Astrocyte (in vitro differentiated cells and primary cell): ENCODE data around the gene IVL. TPM values are rescaled to one million over a fixed set of nuclear protein-coding genes. Genes with fewer than 3 reads are reported as not detected.

Experiments used
- DNase-seq: peaks from one replicate; pipeline ENCODE4 v3.0.0-alpha.2; 2010; ENCODE audit warnings: low read depth
- FAIRE-seq: peaks from 2 replicates; lab custom pipeline; 2011; peaks lifted over from hg19 to GRCh38; lab: Jason Lieb, UNC
- H2AFZ ChIP-seq: 2 replicates; pipeline ENCODE4 v1.6.0; 2012; ENCODE audit warnings: low read depth, low read length, inconsistent platforms
- H3K27ac ChIP-seq: 2 replicates; pipeline ENCODE4 v1.5.1; 2011; ENCODE audit warnings: low read depth, low read length, inconsistent platforms
- H3K27me3 ChIP-seq: 2 replicates; pipeline ENCODE4 v1.6.0; 2011; ENCODE audit warnings: low read length, inconsistent platforms; ENCODE audit not compliant: insufficient read depth
- H3K36me3 ChIP-seq: 2 replicates; pipeline ENCODE4 v1.5.1; 2011; ENCODE audit warnings: low read length, inconsistent platforms; ENCODE audit not compliant: insufficient read depth
- H3K4me1 ChIP-seq: 2 replicates; pipeline ENCODE4 v1.5.1; 2011; ENCODE audit warnings: low read length, inconsistent platforms; ENCODE audit not compliant: insufficient read depth
- H3K4me2 ChIP-seq: 2 replicates; pipeline ENCODE4 v1.6.0; 2012; ENCODE audit warnings: low read length, inconsistent platforms
- H3K4me3 ChIP-seq: 2 replicates; pipeline ENCODE4 v1.5.1; 2011; ENCODE audit warnings: low read depth, mild to moderate bottlenecking, low read length, inconsistent platforms; ENCODE audit not compliant: insufficient read depth
- H3K79me2 ChIP-seq: 2 replicates; pipeline ENCODE4 v1.6.0; 2012; ENCODE audit warnings: mild to moderate bottlenecking, low read length, inconsistent platforms; ENCODE audit not compliant: insufficient read depth
- H3K9ac ChIP-seq: 2 replicates; pipeline ENCODE4 v1.6.0; 2012; ENCODE audit warnings: mild to moderate bottlenecking, low read length, inconsistent platforms
- H3K9me3 ChIP-seq: 2 replicates; pipeline ENCODE4 v1.5.1; 2012; ENCODE audit warnings: low read depth, mild to moderate bottlenecking, low read length, inconsistent platforms; ENCODE audit not compliant: insufficient read depth
- H4K20me1 ChIP-seq: 2 replicates; pipeline ENCODE4 v1.6.0; 2012; ENCODE audit warnings: low read length, inconsistent platforms; ENCODE audit not compliant: insufficient read depth
- H3K27ac Mint-ChIP-seq: one replicate; pipeline ENCODE4 v1.8.0; 2021; ENCODE audit warnings: mild to moderate bottlenecking, mixed read lengths; ENCODE audit not compliant: unreplicated experiment
- H3K27me3 Mint-ChIP-seq: one replicate; pipeline ENCODE4 v1.8.0; 2021; ENCODE audit warnings: low read depth, mixed read lengths; ENCODE audit not compliant: unreplicated experiment
- H3K36me3 Mint-ChIP-seq: one replicate; pipeline ENCODE4 v1.8.0; 2021; ENCODE audit warnings: low read depth, mixed read lengths; ENCODE audit not compliant: unreplicated experiment
- H3K4me1 Mint-ChIP-seq: one replicate; pipeline ENCODE4 v1.8.0; 2021; ENCODE audit warnings: low read depth, mixed read lengths; ENCODE audit not compliant: unreplicated experiment
- H3K4me3 Mint-ChIP-seq: one replicate; pipeline ENCODE4 v1.8.0; 2021; ENCODE audit warnings: mild to moderate bottlenecking, moderate library complexity, mixed read lengths; ENCODE audit not compliant: unreplicated experiment
- H3K9me3 Mint-ChIP-seq: one replicate; pipeline ENCODE4 v1.8.0; 2021; ENCODE audit warnings: mild to moderate bottlenecking, mixed read lengths; ENCODE audit not compliant: unreplicated experiment
- EZH2 ChIP-seq: IDR thresholded peaks from 2 replicates; pipeline ENCODE4 v1.6.1; 2012; ENCODE audit warnings: mild to moderate bottlenecking, low read length, inconsistent platforms; ENCODE audit not compliant: insufficient read depth
- total RNA-seq: library from RNA; stranded (reverse); gene quantifications from 2 replicates; pipeline ENCODE4 v1.2.1, GENCODE V29; 2021
- TF ChIP-seq, protein P1 (sequence below): IDR thresholded peaks from 2 replicates; pipeline ENCODE4 v1.5.1; 2011; ENCODE audit warnings: low read depth, mild to moderate bottlenecking, inconsistent platforms, low read length, moderate library complexity; ENCODE audit not compliant: insufficient read depth

The IVL gene
- total RNA-seq, 1 donor from 2014 or later, result 0.16 TPM

DNA sequence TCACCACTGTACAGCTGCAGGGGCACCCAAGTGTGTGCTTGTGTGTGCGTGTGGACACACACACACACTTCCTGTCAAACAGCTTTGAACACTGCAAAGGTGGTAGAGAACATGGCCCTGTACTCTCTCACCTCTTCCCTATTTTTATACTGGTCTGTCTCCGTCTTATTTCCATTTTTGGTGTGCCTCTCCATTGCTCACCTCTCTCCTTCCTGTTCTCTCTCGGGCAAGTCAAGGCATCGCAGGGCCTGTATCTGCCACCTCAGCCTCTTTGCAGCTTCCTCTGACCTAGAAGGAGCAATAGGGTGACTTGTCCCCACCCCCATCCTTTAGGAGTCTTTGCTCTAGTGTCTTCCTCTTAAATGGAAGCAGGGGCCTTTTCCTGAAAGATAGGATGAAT, 28.0 kb upstream of the IVL start:
- Mint-ChIP-seq H3K4me3 (no peak overlapping the region), H3K4me1 (peaks cover 7% of the 10 kb centered on the region), H3K36me3 (no peaks in the 10 kb centered on the region), H3K9me3 (peaks cover 2% of the 10 kb centered on the region), H3K27me3 (peaks cover 2% of the 10 kb centered on the region), H3K27ac (peak overlapping the region; percentile 35)
- Histone ChIP-seq H3K4me2 (no peak overlapping the region), H3K79me2 (no peaks in the 10 kb centered on the region), H3K27me3 (no peaks in the 10 kb centered on the region), H3K36me3 (no peaks in the 10 kb centered on the region), H3K9ac (no peak overlapping the region), H3K4me1 (no peaks in the 10 kb centered on the region), H3K9me3 (no peaks in the 10 kb centered on the region), H2AFZ (no peak overlapping the region), H4K20me1 (no peaks in the 10 kb centered on the region), H3K4me3 (no peak overlapping the region), H3K27ac (no peak overlapping the region)
- FAIRE-seq, result no peak
- TF ChIP-seq, protein P1, sequence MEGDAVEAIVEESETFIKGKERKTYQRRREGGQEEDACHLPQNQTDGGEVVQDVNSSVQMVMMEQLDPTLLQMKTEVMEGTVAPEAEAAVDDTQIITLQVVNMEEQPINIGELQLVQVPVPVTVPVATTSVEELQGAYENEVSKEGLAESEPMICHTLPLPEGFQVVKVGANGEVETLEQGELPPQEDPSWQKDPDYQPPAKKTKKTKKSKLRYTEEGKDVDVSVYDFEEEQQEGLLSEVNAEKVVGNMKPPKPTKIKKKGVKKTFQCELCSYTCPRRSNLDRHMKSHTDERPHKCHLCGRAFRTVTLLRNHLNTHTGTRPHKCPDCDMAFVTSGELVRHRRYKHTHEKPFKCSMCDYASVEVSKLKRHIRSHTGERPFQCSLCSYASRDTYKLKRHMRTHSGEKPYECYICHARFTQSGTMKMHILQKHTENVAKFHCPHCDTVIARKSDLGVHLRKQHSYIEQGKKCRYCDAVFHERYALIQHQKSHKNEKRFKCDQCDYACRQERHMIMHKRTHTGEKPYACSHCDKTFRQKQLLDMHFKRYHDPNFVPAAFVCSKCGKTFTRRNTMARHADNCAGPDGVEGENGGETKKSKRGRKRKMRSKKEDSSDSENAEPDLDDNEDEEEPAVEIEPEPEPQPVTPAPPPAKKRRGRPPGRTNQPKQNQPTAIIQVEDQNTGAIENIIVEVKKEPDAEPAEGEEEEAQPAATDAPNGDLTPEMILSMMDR, result no peak
- TF ChIP-seq EZH2, result no peak
- DNase-seq, result no peak

DNA sequence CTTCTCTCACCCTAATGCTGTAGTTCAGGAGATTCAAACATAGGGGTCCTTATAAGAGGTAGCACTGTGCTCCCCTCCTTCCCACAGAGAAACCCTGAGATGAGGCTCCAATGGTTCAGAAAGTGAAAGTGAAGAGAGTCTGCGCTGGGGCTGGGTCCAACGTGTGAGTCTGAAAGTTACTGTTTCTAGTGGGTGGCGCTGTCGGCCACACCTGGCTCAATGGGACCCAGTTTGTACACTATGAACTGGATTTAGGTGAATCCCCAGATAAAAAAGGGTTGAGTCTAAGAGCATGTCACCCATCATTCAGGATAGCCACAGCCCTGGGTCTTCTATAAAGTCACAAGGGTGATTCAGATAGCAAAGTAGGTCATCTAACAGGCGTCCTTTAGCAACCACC, 27.4 kb upstream of the IVL start:
- no peak overlapping the region for H3K4me3 Mint-ChIP-seq
- peaks cover 7% of the 10 kb centered on the region for H3K4me1 Mint-ChIP-seq

DNA sequence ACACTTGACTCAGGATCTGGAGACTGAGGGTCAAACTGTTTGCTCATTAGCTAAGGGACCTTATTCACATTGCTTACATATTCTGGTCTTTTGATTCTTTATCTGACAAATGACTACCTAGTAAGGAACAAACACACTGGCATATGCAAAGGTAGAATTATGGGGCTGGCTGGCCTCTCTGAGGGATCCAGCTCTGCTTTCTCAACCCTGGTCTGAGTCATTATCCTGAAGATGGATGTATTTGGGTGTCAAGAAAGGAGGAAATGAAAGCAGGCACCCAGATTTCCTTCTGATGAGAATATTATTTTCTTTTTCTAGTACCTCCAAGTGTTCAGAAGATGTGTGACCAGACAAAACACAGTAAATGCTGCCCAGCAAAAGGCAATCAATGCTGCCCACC, 24.3 kb upstream of the IVL start:
- H3K4me1 Mint-ChIP-seq, result peaks cover 8% of the 10 kb centered on the region
- no peak overlapping the region for H3K27ac Mint-ChIP-seq
- FAIRE-seq, result no peak
- Histone ChIP-seq H3K27me3 (no peaks in the 10 kb centered on the region), H3K4me2 (no peak overlapping the region), H4K20me1 (no peaks in the 10 kb centered on the region), H3K9ac (no peak overlapping the region), H2AFZ (no peak overlapping the region), H3K9me3 (no peaks in the 10 kb centered on the region), H3K36me3 (no peaks in the 10 kb centered on the region), H3K27ac (no peak overlapping the region), H3K79me2 (no peaks in the 10 kb centered on the region), H3K4me3 (no peak overlapping the region), H3K4me1 (no peaks in the 10 kb centered on the region)
- no peak for DNase-seq
- H3K27me3 Mint-ChIP-seq, result peaks cover 2% of the 10 kb centered on the region
- H3K9me3 Mint-ChIP-seq, result no peaks in the 10 kb centered on the region
- TF ChIP-seq, protein P1, result no peak
- no peak for TF ChIP-seq EZH2
- no peak overlapping the region for H3K4me3 Mint-ChIP-seq
- no peaks in the 10 kb centered on the region for H3K36me3 Mint-ChIP-seq

More for the DNA sequence above, 27.4 kb upstream of the IVL start:
- no peak overlapping the region for H3K9ac ChIP-seq
- TF ChIP-seq EZH2, result no peak
- TF ChIP-seq, protein P1, result no peak
- H3K36me3 ChIP-seq, result no peaks in the 10 kb centered on the region
- H3K27me3 ChIP-seq, result no peaks in the 10 kb centered on the region
- H3K4me2 ChIP-seq, result no peak overlapping the region
- H3K4me1 ChIP-seq, result no peaks in the 10 kb centered on the region
- no peak overlapping the region for H3K4me3 ChIP-seq
- DNase-seq (no peak), FAIRE-seq (no peak)
- no peaks in the 10 kb centered on the region for H4K20me1 ChIP-seq
- no peak overlapping the region for H3K27ac Mint-ChIP-seq
- no peaks in the 10 kb centered on the region for H3K36me3 Mint-ChIP-seq
- H3K27ac ChIP-seq, result no peak overlapping the region
- H3K9me3 ChIP-seq, result no peaks in the 10 kb centered on the region
- no peaks in the 10 kb centered on the region for H3K79me2 ChIP-seq
- H3K9me3 Mint-ChIP-seq, result peaks cover 2% of the 10 kb centered on the region
- H3K27me3 Mint-ChIP-seq, result peaks cover 2% of the 10 kb centered on the region
- H2AFZ ChIP-seq, result no peak overlapping the region
